Ramos (cell line): ENCODE data around the gene LAMA5.

ENCODE experiments used
- in situ Hi-C: fragments of 300-500 bp; cut with MboI; formaldehyde crosslinking; loops from one replicate; pipeline ENCODE4 v1.14.3; 2022; ENCODE audit warnings: low sequenced_read_pairs; ENCODE audit not compliant: unreplicated experiment

LAMA5 gene

GRCh38 chr20:62405981-62406513, 38.9 kb upstream of the LAMA5 start:
- in situ Hi-C loops: loop anchor here (10.0 kb wide), 1 partner anchor 389 kb away; the partner anchor contains the start of gene MRGBP

- in situ Hi-C loops: loop anchor here (10.0 kb wide), 1 partner anchor 389 kb away; the partner anchor contains the start of gene MRGBP
Measured at GRCh38 chr20:62405108-62405980, 38.2 kb upstream of the LAMA5 start.

GRCh38 chr20:62404761-62405107, 37.6 kb upstream of the LAMA5 start:
- in situ Hi-C loops: loop anchor here (10.0 kb wide), 1 partner anchor 390 kb away; the partner anchor contains the start of gene MRGBP

GRCh38 chr20:62404112-62404665, 37.1 kb upstream of the LAMA5 start:
- in situ Hi-C loops: loop anchor here (10.0 kb wide), 1 partner anchor 391 kb away; the partner anchor contains the start of gene MRGBP

- in situ Hi-C loops: loop anchor here (10.0 kb wide), 1 partner anchor 391 kb away; the partner anchor contains the start of gene MRGBP
Measured at GRCh38 chr20:62403331-62403730, 36.2 kb upstream of the LAMA5 start.

- in situ Hi-C loops: loop anchor here (10.0 kb wide), 1 partner anchor 392 kb away; the partner anchor contains the start of gene MRGBP
Measured at GRCh38 chr20:62402456-62403150, 35.5 kb upstream of the LAMA5 start.

- in situ Hi-C loops: loop anchor here (10.0 kb wide), 1 partner anchor 393 kb away; the partner anchor contains the start of gene MRGBP
Measured at GRCh38 chr20:62401331-62401779, 34.2 kb upstream of the LAMA5 start.

- in situ Hi-C loops: loop anchor here (10.0 kb wide), 1 partner anchor 394 kb away; the partner anchor contains the start of gene MRGBP
Measured at GRCh38 chr20:62400541-62400940, 33.4 kb upstream of the LAMA5 start.

- in situ Hi-C loops: loop anchor here (10.0 kb wide), 1 partner anchor 395 kb away; the partner anchor contains the start of gene MRGBP
Measured at GRCh38 chr20:62400021-62400420, 32.9 kb upstream of the LAMA5 start.

GRCh38 chr20:62398120-62398821, 31.2 kb upstream of the LAMA5 start:
- in situ Hi-C loops: no loop called here

GRCh38 chr20:62396367-62397239, 29.5 kb upstream of the LAMA5 start:
- in situ Hi-C loops: no loop called here

GRCh38 chr20:62395311-62396242, 28.5 kb upstream of the LAMA5 start:
- in situ Hi-C loops: no loop called here

GRCh38 chr20:62394248-62395245, 27.4 kb upstream of the LAMA5 start:
- in situ Hi-C loops: no loop called here

GRCh38 chr20:62393830-62394229, 26.7 kb upstream of the LAMA5 start:
- in situ Hi-C loops: no loop called here

GRCh38 chr20:62393335-62393665, 26.2 kb upstream of the LAMA5 start:
- in situ Hi-C loops: no loop called here

- in situ Hi-C loops: no loop called here
Measured at GRCh38 chr20:62392621-62393334, 25.7 kb upstream of the LAMA5 start.
